SK-N-SH (cell line): ENCODE measurements around the gene SLC2A1.

ENCODE experiments used
- NFIC ChIP-seq: IDR thresholded peaks from 2 replicates; pipeline ENCODE4 v1.4.0; 2012; ENCODE audit warnings: borderline replicate concordance
- POLR2AphosphoS5 ChIP-seq: IDR thresholded peaks from 2 replicates; pipeline ENCODE4 v1.6.1; 2012; ENCODE audit warnings: low read depth, low read length
- TF ChIP-seq, protein P1 (sequence below): fragments of 200-600 bp; sonication (generic); IDR thresholded peaks from 2 replicates; pipeline ENCODE4 v1.6.1; 2017; ENCODE audit warnings: antibody characterized with exemption, mild to moderate bottlenecking, moderate library complexity
- TF ChIP-seq, protein P2 (sequence below): IDR thresholded peaks from 2 replicates; pipeline ENCODE4 v1.6.1; 2012; ENCODE audit warnings: mild to moderate bottlenecking, low read depth, low read length, moderate library complexity

DNA sequence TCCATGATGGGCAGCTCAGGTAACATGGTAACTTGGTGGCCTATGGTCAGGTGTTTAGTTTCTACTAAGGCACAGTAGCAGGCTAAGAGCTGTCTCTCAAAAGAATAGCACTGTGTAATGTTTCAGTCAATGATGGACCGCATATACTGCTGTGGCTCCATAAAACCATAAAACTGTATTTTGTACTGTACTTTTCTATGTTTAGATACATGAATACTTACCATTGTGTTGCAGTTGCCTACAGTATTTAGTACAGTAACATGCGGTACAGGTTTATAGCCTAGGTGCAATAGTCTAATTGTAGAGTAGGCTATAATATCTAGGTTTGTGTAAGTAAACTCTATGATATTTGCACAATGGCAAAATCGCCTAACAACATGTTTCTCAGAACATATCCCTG is 50.6 kb downstream of the SLC2A1 start:
- TF ChIP-seq, protein P1, sequence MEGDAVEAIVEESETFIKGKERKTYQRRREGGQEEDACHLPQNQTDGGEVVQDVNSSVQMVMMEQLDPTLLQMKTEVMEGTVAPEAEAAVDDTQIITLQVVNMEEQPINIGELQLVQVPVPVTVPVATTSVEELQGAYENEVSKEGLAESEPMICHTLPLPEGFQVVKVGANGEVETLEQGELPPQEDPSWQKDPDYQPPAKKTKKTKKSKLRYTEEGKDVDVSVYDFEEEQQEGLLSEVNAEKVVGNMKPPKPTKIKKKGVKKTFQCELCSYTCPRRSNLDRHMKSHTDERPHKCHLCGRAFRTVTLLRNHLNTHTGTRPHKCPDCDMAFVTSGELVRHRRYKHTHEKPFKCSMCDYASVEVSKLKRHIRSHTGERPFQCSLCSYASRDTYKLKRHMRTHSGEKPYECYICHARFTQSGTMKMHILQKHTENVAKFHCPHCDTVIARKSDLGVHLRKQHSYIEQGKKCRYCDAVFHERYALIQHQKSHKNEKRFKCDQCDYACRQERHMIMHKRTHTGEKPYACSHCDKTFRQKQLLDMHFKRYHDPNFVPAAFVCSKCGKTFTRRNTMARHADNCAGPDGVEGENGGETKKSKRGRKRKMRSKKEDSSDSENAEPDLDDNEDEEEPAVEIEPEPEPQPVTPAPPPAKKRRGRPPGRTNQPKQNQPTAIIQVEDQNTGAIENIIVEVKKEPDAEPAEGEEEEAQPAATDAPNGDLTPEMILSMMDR = no peak
- TF ChIP-seq POLR2AphosphoS5 = no peak
- TF ChIP-seq, protein P2, sequence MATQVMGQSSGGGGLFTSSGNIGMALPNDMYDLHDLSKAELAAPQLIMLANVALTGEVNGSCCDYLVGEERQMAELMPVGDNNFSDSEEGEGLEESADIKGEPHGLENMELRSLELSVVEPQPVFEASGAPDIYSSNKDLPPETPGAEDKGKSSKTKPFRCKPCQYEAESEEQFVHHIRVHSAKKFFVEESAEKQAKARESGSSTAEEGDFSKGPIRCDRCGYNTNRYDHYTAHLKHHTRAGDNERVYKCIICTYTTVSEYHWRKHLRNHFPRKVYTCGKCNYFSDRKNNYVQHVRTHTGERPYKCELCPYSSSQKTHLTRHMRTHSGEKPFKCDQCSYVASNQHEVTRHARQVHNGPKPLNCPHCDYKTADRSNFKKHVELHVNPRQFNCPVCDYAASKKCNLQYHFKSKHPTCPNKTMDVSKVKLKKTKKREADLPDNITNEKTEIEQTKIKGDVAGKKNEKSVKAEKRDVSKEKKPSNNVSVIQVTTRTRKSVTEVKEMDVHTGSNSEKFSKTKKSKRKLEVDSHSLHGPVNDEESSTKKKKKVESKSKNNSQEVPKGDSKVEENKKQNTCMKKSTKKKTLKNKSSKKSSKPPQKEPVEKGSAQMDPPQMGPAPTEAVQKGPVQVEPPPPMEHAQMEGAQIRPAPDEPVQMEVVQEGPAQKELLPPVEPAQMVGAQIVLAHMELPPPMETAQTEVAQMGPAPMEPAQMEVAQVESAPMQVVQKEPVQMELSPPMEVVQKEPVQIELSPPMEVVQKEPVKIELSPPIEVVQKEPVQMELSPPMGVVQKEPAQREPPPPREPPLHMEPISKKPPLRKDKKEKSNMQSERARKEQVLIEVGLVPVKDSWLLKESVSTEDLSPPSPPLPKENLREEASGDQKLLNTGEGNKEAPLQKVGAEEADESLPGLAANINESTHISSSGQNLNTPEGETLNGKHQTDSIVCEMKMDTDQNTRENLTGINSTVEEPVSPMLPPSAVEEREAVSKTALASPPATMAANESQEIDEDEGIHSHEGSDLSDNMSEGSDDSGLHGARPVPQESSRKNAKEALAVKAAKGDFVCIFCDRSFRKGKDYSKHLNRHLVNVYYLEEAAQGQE = no peak
- TF ChIP-seq NFIC = no peak
